HCT116 (cell line): ENCODE data around the gene SNAI1. TPM values are rescaled to one million over a fixed set of nuclear protein-coding genes. Genes with fewer than 3 reads are reported as not detected.

Experiments
- ATAC-seq: fragments of 200-7000 bp; cut with Tn5 transposase; 2 replicates; pipeline ENCODE4 v1.9.1; 2020; ENCODE audit warnings: mild to moderate bottlenecking, moderate library complexity
- BruUV-seq: library from RNA; stranded (reverse); fragments of 400-500 nt; replicated peaks from 2 replicates; lab custom pipeline; 2021; lab: Mats Ljungman, UMichigan
- CTCF ChIA-PET: fragments of 300-600 bp; sonication (Branson Sonifier 250); formaldehyde crosslinking; loops from one replicate; lab custom pipeline; 2021; ENCODE audit warnings: antibody characterized with exemption; lab: Charles Lee
- POLR2A ChIA-PET: fragments of 300-600, 350-600 bp; sonication (Branson Sonifier 250); formaldehyde crosslinking; loops from one replicate; lab custom pipeline; 2021; ENCODE audit warnings: antibody characterized with exemption; lab: Charles Lee
- RAD21 ChIA-PET, 2 experiments: fragments of 300-600 bp; sonication (Branson Sonifier 250); formaldehyde crosslinking; loops; one replicate each; lab custom pipeline; 2023; ENCODE audit warnings: low total read pairs in 2 of 2; ENCODE audit not compliant: uncharacterized antibody in 2 of 2, unreplicated experiment in 2 of 2, low non-redundant PET in 1 of 2; lab: Charles Lee
- DNase-seq: peaks from one replicate; pipeline ENCODE4 v3.0.0-alpha.2; 2010; ENCODE audit warnings: low read depth, low spot score
- H2AFZ ChIP-seq: fragments of 200-600 bp; shearing (Covaris generic), sonication (generic); 2 replicates; pipeline ENCODE4 v1.6.1; 2017; ENCODE audit warnings: low read depth, mixed run types, mixed read lengths, antibody characterized with exemption, low read length; ENCODE audit not compliant: poor library complexity, severe bottlenecking
- H3K27ac ChIP-seq: 2 replicates; pipeline ENCODE4 v1.5.1; 2012; ENCODE audit warnings: low read depth, low read length
- H3K27me3 ChIP-seq: fragments of 200-600 bp; sonication (generic); 2 replicates; pipeline ENCODE4 v1.6.1; 2016; ENCODE audit warnings: mixed run types, low read length, mixed read lengths; ENCODE audit not compliant: insufficient read depth
- H3K36me3 ChIP-seq, 2 experiments: fragments of 200-500 bp in 1 of 2; fragments of 200-600 bp in 1 of 2; sonication (Bioruptor generic) in 1 of 2; sonication (generic) in 1 of 2; 2 replicates each; pipeline versions ENCODE4 v1.5.1 to v1.6.1; 2014 to 2016; ENCODE audit warnings: low read length in 2 of 2, inconsistent platforms in 1 of 2, mixed read lengths in 1 of 2, mixed run types in 1 of 2; ENCODE audit not compliant: insufficient read depth in 2 of 2, control insufficient read depth in 1 of 2
- H3K4me1 ChIP-seq, 2 experiments: fragments of 200-600 bp in 1 of 2; sonication (generic) in 1 of 2; 2 replicates each; pipeline versions ENCODE4 v1.5.1 to v1.6.1; 2012 to 2017; ENCODE audit warnings: low read length in 2 of 2, inconsistent platforms in 1 of 2, mild to moderate bottlenecking in 1 of 2, mixed read lengths in 1 of 2, mixed run types in 1 of 2, moderate library complexity in 1 of 2; ENCODE audit not compliant: insufficient read depth in 2 of 2, control insufficient read depth in 1 of 2
- H3K4me2 ChIP-seq: fragments of 200-600 bp; sonication (generic); 2 replicates; pipeline ENCODE4 v1.6.1; 2017; ENCODE audit warnings: mixed run types, low read length, mixed read lengths
- H3K4me3 ChIP-seq, 2 experiments: fragments of 200-600 bp in 1 of 2; sonication (generic) in 1 of 2; replicated peaks in 1 of 2; 2 replicates each; pipeline ENCODE4 v1.5.1; 2011 to 2016; ENCODE audit warnings: low read length in 2 of 2, control low read depth in 1 of 2, low read depth in 1 of 2, mild to moderate bottlenecking in 1 of 2, mixed read lengths in 1 of 2, mixed run types in 1 of 2
- H3K79me2 ChIP-seq: fragments of 200-600 bp; sonication (generic); 2 replicates; pipeline ENCODE4 v1.6.1; 2017; ENCODE audit warnings: mild to moderate bottlenecking, mixed run types, low read length, moderate library complexity, mixed read lengths; ENCODE audit not compliant: insufficient read depth
- H3K9ac ChIP-seq: fragments of 200-600 bp; sonication (generic); 2 replicates; pipeline ENCODE4 v1.6.1; 2016; ENCODE audit warnings: low read length, mixed read lengths
- H3K9me2 ChIP-seq: fragments of 200-600 bp; sonication (generic), shearing (Covaris generic); 2 replicates; pipeline ENCODE4 v1.6.1; 2017; ENCODE audit warnings: mixed run types, mild to moderate bottlenecking, moderate library complexity; ENCODE audit not compliant: insufficient read depth
- H3K9me3 ChIP-seq, 2 experiments: fragments of 200-500 bp in 1 of 2; fragments of 200-600 bp in 1 of 2; sonication (Bioruptor generic) in 1 of 2; sonication (generic) in 1 of 2; 2 replicates each; pipeline ENCODE4 v1.6.1; 2014 to 2017; ENCODE audit warnings: low read length in 2 of 2, mixed read lengths in 2 of 2, inconsistent platforms in 1 of 2, low read depth in 1 of 2, mild to moderate bottlenecking in 1 of 2, mixed run types in 1 of 2, moderate library complexity in 1 of 2; ENCODE audit not compliant: control insufficient read depth in 1 of 2, insufficient read depth in 1 of 2
- H4K20me1 ChIP-seq: fragments of 200-600 bp; sonication (generic), shearing (Covaris generic); 2 replicates; pipeline ENCODE4 v1.6.1; 2017; ENCODE audit warnings: mixed run types, mild to moderate bottlenecking, moderate library complexity; ENCODE audit not compliant: insufficient read depth
- CEBPB ChIP-seq: IDR thresholded peaks from 2 replicates; pipeline ENCODE4 v1.6.1; 2012; ENCODE audit warnings: low read depth
- EZH2phosphoT487 ChIP-seq: fragments of 200-600 bp; IDR thresholded peaks from 2 replicates; pipeline ENCODE4 v1.6.1; 2018; ENCODE audit warnings: antibody characterized with exemption, borderline replicate concordance
- FOSL1 ChIP-seq: IDR thresholded peaks from 2 replicates; pipeline ENCODE4 v1.6.1; 2012; ENCODE audit warnings: low read depth
- SRF ChIP-seq: IDR thresholded peaks from 2 replicates; pipeline ENCODE4 v1.6.1; 2012; ENCODE audit warnings: low read depth
- TCF7L2 ChIP-seq: IDR thresholded peaks from 2 replicates; pipeline ENCODE4 v1.7.0; 2011; ENCODE audit warnings: borderline replicate concordance, inconsistent platforms; ENCODE audit not compliant: insufficient read depth, insufficient read length; ENCODE audit errors: extremely low read depth
- intact Hi-C: fragments of 100-400 bp; cut with micrococcal nuclease; formaldehyde crosslinking; loops from 2 replicates; pipeline ENCODE4 v1.10.0; 2022
- total RNA-seq: library from RNA; stranded (reverse); gene quantifications from one replicate; pipeline ENCODE4 v1.2.1, GENCODE V29; 2021; ENCODE audit not compliant: unreplicated experiment
- TF ChIP-seq, protein P1 (sequence below): IDR thresholded peaks from 2 replicates; pipeline ENCODE4 v1.6.1; 2011; ENCODE audit warnings: mild to moderate bottlenecking, low read length, moderate library complexity; ENCODE audit not compliant: insufficient replicate concordance; ENCODE audit errors: extremely low read depth
- TF ChIP-seq, protein P2 (sequence below): IDR thresholded peaks from 2 replicates; pipeline ENCODE4 v1.6.1; 2012

SNAI1 gene
- total RNA-seq, 1 experiment from 2014 or later: 13.4 TPM

DNA sequence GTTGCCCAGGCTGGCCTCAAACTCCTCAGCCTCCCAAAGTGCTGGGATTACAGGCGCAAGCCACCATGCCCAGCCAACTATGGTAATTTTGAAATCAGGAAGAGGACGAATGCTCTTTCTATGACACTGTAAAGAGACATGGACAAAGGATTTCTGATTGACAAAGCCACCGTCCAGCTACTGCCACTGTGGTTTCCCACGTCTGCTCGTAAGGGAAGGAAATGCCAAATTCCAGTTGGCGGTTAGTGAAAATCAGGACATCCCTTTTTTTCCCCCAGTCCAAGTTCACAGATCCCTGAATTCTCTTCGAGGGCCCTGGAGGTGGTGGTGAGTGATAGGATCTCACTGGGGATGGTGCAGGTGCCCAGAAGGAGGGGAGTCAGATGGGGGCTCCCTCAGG is 31.2 kb downstream of the SNAI1 start (continued):
- TF ChIP-seq TCF7L2 (no peak), EZH2phosphoT487 (no peak), SRF (no peak)
- TF ChIP-seq, protein P1, sequence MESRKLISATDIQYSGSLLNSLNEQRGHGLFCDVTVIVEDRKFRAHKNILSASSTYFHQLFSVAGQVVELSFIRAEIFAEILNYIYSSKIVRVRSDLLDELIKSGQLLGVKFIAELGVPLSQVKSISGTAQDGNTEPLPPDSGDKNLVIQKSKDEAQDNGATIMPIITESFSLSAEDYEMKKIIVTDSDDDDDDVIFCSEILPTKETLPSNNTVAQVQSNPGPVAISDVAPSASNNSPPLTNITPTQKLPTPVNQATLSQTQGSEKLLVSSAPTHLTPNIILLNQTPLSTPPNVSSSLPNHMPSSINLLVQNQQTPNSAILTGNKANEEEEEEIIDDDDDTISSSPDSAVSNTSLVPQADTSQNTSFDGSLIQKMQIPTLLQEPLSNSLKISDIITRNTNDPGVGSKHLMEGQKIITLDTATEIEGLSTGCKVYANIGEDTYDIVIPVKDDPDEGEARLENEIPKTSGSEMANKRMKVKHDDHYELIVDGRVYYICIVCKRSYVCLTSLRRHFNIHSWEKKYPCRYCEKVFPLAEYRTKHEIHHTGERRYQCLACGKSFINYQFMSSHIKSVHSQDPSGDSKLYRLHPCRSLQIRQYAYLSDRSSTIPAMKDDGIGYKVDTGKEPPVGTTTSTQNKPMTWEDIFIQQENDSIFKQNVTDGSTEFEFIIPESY: no peak

DNA sequence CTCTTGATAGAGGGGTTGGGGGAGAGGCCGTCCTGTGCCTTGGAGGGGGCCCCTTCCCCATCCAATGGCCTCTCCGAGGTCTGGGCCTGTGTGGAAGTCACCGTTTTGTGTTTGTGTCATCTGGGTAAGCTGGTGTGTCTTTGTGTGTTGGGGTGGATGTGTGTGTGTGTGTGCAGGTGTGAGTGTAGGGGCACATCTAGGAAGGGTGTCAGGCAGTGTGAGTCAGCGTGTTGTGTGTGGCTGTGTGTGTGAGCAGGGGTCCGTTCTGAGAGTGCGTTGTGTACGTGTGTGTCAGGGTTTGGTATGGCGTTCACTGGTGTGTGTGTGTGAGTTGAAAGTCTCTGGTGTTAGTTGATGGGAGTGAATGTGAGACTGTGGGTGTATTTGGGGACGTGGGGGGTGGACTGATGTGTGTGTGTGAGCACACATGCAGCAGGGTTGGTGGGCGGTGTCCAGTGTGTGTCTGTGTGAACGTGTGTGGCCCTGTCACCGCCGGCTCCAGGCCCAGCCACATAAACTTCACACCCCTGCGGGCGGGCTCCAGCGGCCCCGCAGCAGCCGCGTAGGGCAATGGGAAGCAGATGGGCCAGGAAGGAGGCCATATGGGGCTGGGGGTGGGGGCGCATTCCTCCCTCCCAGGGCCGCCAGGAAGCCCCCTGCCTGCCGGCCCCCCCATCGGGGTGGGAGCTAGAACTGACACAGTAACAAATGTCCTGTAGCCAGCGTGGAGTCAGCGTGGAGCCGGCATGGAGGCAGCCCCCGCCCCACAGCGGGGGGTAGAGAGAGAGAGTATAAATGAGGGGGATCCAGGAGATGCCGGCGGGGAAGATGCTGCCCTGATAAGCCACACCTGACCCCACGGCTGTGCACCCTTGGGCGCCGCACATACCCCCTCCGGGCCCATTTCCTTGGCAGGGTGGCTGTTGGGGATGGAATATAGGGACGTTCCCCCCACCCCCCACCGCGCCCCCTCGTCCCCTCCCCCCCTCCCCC is 32.1 kb downstream of the SNAI1 start:
- TF ChIP-seq FOSL1 (no peak), CEBPB (no peak)
- TF ChIP-seq, protein P2, sequence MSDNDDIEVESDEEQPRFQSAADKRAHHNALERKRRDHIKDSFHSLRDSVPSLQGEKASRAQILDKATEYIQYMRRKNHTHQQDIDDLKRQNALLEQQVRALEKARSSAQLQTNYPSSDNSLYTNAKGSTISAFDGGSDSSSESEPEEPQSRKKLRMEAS: no peak
- DNase-seq (no peak), ATAC-seq (no peak)
- intact Hi-C loops: no loop called here
- ChIA-PET CTCF (no interaction called here), RAD21 (no interaction called here), POLR2A (no interaction called here)
- Histone ChIP-seq H3K4me1 (peaks cover 0 to 2% of the 10 kb centered on the region in 2 experiments; a peak in 1 of 4 replicates), H3K9me2 (no peaks in the 10 kb centered on the region), H2AFZ (no peak overlapping the region), H3K9ac (no peak overlapping the region), H3K4me2 (no peak overlapping the region), H3K9me3 (no peaks in the 10 kb centered on the region), H3K27ac (no peak overlapping the region), H3K79me2 (no peaks in the 10 kb centered on the region), H4K20me1 (no peaks in the 10 kb centered on the region), H3K36me3 (no peaks in the 10 kb centered on the region), H3K4me3 (no peak overlapping the region), H3K27me3 (no peaks in the 10 kb centered on the region)
- BruUV-seq: no TSS peak
